B cell (primary cell): Measurements from ENCODE around the gene SLC22A2. TPM values are rescaled to one million over a fixed set of nuclear protein-coding genes. Genes with fewer than 3 reads are reported as not detected.

Source experiments
- ATAC-seq: fragments of 200-7000 bp; cut with Tn5 transposase; one replicate; pipeline ENCODE4 v1.10.0; 2021; ENCODE audit warnings: low read depth, mild to moderate bottlenecking, moderate number of reproducible peaks, moderate library complexity
- CTCF ChIA-PET: fragments of 350-600 bp; sonication (Branson Sonifier 250); formaldehyde crosslinking; loops from one replicate; lab custom pipeline; 2021; ENCODE audit warnings: antibody characterized with exemption, inconsistent platforms; lab: Charles Lee
- POLR2A ChIA-PET: fragments of 350-600 bp; sonication (Branson Sonifier 250); formaldehyde crosslinking; loops from one replicate; lab custom pipeline; 2021; ENCODE audit warnings: antibody characterized with exemption; lab: Charles Lee
- DNase-seq: peaks from one replicate; pipeline ENCODE4 v3.0.0; 2013
- H2AFZ ChIP-seq: 2 replicates; pipeline ENCODE4 v1.6.1; 2012; ENCODE audit warnings: mild to moderate bottlenecking, low read depth, low read length; ENCODE audit not compliant: insufficient read depth, poor library complexity, severe bottlenecking
- H3K27ac ChIP-seq, 2 donors: 1 replicate in 1 of 2; 2 replicates in 1 of 2; pipeline ENCODE4 v1.5.1; 2012 to 2013; ENCODE audit warnings: low read length in 2 of 2, mild to moderate bottlenecking in 2 of 2, moderate library complexity in 1 of 2
- H3K27me3 ChIP-seq, 4 experiments: fragments of 200-600 bp in 1 of 4; sonication (generic) in 1 of 4; replicated peaks in 1 of 4; 1 replicate in 2 of 4; 2 replicates in 2 of 4; pipeline versions ENCODE4 v1.6.1 to v1.7.0; 2013 to 2016; ENCODE audit warnings: low read length in 3 of 4, mild to moderate bottlenecking in 2 of 4, mixed read lengths in 1 of 4, moderate library complexity in 1 of 4; ENCODE audit not compliant: insufficient read depth in 4 of 4, control insufficient read depth in 3 of 4; ENCODE audit errors: control extremely low read depth in 1 of 4
- H3K36me3 ChIP-seq, 2 experiments: replicated peaks in 1 of 2; 1 replicate in 1 of 2; 2 replicates in 1 of 2; pipeline versions ENCODE4 v1.6.1 to v1.7.1; 2013; ENCODE audit warnings: low read length in 1 of 2; ENCODE audit not compliant: insufficient read depth in 2 of 2, control insufficient read depth in 1 of 2; ENCODE audit errors: control extremely low read depth in 1 of 2, extremely low read depth in 1 of 2
- H3K4me1 ChIP-seq, 2 donors: fragments of 200-600 bp in 1 of 2; sonication (generic) in 1 of 2; 1 replicate in 1 of 2; 2 replicates in 1 of 2; pipeline versions ENCODE4 v1.5.1 to v1.6.1; 2013 to 2017; ENCODE audit warnings: low read length in 2 of 2; ENCODE audit not compliant: control insufficient read depth in 2 of 2, insufficient read depth in 2 of 2
- H3K4me2 ChIP-seq: replicated peaks from 2 replicates; pipeline ENCODE3; 2012; ENCODE audit warnings: mild to moderate bottlenecking, low read depth, low read length; ENCODE audit not compliant: poor library complexity, severe bottlenecking
- H3K4me3 ChIP-seq, 5 experiments: fragments of 200-600 bp in 1 of 5; sonication (generic) in 1 of 5; 1 replicate in 3 of 5; 2 replicates in 2 of 5; pipeline versions ENCODE4 v1.5.1 to v1.7.0; 2011 to 2016; ENCODE audit warnings: low read length in 4 of 5, mild to moderate bottlenecking in 4 of 5, low read depth in 2 of 5, control low read depth in 1 of 5, moderate library complexity in 1 of 5; ENCODE audit not compliant: insufficient read depth in 1 of 5; ENCODE audit errors: control extremely low read depth in 1 of 5, extremely low read depth in 1 of 5
- H3K79me2 ChIP-seq: fragments of 200-600 bp; sonication (generic); one replicate; pipeline ENCODE4 v1.6.0; 2016; ENCODE audit warnings: low read length; ENCODE audit not compliant: control insufficient read depth, insufficient read depth
- H3K9ac ChIP-seq: fragments of 200-600 bp; sonication (generic); 2 replicates; pipeline ENCODE4 v1.6.1; 2017; ENCODE audit warnings: mild to moderate bottlenecking, low read length, moderate library complexity
- H3K9me3 ChIP-seq, 3 donors: one replicate each; pipeline versions ENCODE4 v1.6.1 to v1.7.1; 2013; ENCODE audit warnings: low read length in 2 of 3; ENCODE audit not compliant: control insufficient read depth in 2 of 3, insufficient read depth in 1 of 3; ENCODE audit errors: control extremely low read depth in 1 of 3
- H4K20me1 ChIP-seq: 2 replicates; pipeline ENCODE4 v1.6.0; 2012; ENCODE audit warnings: mild to moderate bottlenecking, low read length; ENCODE audit not compliant: insufficient read depth, control insufficient read depth, poor library complexity, severe bottlenecking
- H3K27ac Mint-ChIP-seq: one replicate; pipeline ENCODE4 v1.8.0; 2021; ENCODE audit warnings: mixed read lengths
- H3K27me3 Mint-ChIP-seq: one replicate; pipeline ENCODE4 v1.8.0; 2021; ENCODE audit warnings: mixed read lengths
- H3K4me1 Mint-ChIP-seq: one replicate; pipeline ENCODE4 v1.8.0; 2021; ENCODE audit warnings: mixed read lengths
- H3K4me3 Mint-ChIP-seq: one replicate; pipeline ENCODE4 v1.8.0; 2021; ENCODE audit warnings: mixed read lengths
- H3K9me3 Mint-ChIP-seq: one replicate; pipeline ENCODE4 v1.8.0; 2022; ENCODE audit warnings: mixed read lengths; ENCODE audit not compliant: insufficient read depth
- EZH2 ChIP-seq: IDR thresholded peaks from 2 replicates; pipeline ENCODE4 v1.6.1; 2012; ENCODE audit warnings: borderline replicate concordance, low read depth, mild to moderate bottlenecking, moderate library complexity, low read length; ENCODE audit not compliant: insufficient read depth, poor library complexity, severe bottlenecking
- WGBS: methylation state at CpG from one replicate; pipeline ENCODE4 v1.1.5; 2013; ENCODE audit warnings: missing lambda C conversion rate; ENCODE audit not compliant: insufficient coverage; 5-methylcytosine and 5-hydroxymethylcytosine counted together
- intact Hi-C: fragments of 100-400 bp; cut with micrococcal nuclease; formaldehyde crosslinking; loops from one replicate; pipeline ENCODE4 v1.10.0; 2022
- polyA plus RNA-seq: library from polyadenylated mRNA; depleted of rRNA; stranded (reverse); fragments of >200 nt; gene quantifications from 2 replicates; pipeline ENCODE4 v1.2.3, GENCODE V29; 2012
- total RNA-seq, 2 donors: library from RNA; stranded (reverse); fragments of 120-200 nt in 1 of 2; gene quantifications; 1 replicate in 1 of 2; 2 replicates in 1 of 2; pipeline versions ENCODE4 v1.2.3 to v1.2.4, GENCODE V29; 2013 to 2022
- TF ChIP-seq, protein P1 (sequence below): fragments of 200-600 bp; IDR thresholded peaks from one replicate; pipeline ENCODE4 v1.8.0; 2022; ENCODE audit warnings: antibody characterized with exemption, mild to moderate bottlenecking

The SLC22A2 gene
- total and polyA plus RNA-seq, 2 donors (not counting 1 experiment from before 2014, with no cell fraction given): not detected

DNA sequence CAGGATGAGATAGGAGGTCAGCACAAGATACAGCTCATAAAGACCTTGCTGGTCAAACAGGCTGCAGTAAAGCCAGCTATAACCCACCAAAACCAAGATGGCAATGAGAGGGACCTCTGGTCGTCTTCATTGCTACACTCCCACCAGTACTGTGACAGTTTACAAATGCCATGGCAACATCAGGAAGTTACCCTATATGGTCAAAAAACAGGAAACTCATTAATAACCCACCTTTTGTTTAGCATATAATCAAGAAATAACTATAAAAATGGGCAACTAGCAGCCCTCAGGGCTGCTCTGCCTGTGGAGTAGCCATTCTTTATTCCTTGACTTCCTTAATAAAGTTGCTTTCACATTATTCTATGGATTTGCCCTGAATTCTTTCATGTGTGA lies 30.9 kb downstream of the SLC22A2 start:
- no peak overlapping the region for H2AFZ ChIP-seq
- TF ChIP-seq, protein P1, sequence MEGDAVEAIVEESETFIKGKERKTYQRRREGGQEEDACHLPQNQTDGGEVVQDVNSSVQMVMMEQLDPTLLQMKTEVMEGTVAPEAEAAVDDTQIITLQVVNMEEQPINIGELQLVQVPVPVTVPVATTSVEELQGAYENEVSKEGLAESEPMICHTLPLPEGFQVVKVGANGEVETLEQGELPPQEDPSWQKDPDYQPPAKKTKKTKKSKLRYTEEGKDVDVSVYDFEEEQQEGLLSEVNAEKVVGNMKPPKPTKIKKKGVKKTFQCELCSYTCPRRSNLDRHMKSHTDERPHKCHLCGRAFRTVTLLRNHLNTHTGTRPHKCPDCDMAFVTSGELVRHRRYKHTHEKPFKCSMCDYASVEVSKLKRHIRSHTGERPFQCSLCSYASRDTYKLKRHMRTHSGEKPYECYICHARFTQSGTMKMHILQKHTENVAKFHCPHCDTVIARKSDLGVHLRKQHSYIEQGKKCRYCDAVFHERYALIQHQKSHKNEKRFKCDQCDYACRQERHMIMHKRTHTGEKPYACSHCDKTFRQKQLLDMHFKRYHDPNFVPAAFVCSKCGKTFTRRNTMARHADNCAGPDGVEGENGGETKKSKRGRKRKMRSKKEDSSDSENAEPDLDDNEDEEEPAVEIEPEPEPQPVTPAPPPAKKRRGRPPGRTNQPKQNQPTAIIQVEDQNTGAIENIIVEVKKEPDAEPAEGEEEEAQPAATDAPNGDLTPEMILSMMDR: no peak
- TF ChIP-seq EZH2: no peak
- ChIA-PET CTCF (no interaction called here), POLR2A (no interaction called here)
- no peaks in the 10 kb centered on the region for H4K20me1 ChIP-seq
- DNase-seq: no peak
- Mint-ChIP-seq H3K27me3 (no peaks in the 10 kb centered on the region), H3K4me1 (no peaks in the 10 kb centered on the region), H3K27ac (no peak overlapping the region), H3K4me3 (no peak overlapping the region), H3K9me3 (peaks cover 3% of the 10 kb centered on the region)
- no peaks in the 10 kb centered on the region for H3K27me3 ChIP-seq
- no peak overlapping the region for H3K4me2 ChIP-seq
- WGBS: 80% methylated on average over 1 of the region's 1 CpG
- H3K9me3 ChIP-seq: peaks cover 0 to 9% (median 0%) of the 10 kb centered on the region in 3 donors
- no peak overlapping the region for H3K9ac ChIP-seq
- ATAC-seq: no peak
- H3K36me3 ChIP-seq: no peaks in the 10 kb centered on the region
- no peak overlapping the region for H3K27ac ChIP-seq
- H3K4me3 ChIP-seq: no peak overlapping the region
- no peaks in the 10 kb centered on the region for H3K79me2 ChIP-seq
- no peaks in the 10 kb centered on the region for H3K4me1 ChIP-seq
- intact Hi-C loops: no loop called here

DNA sequence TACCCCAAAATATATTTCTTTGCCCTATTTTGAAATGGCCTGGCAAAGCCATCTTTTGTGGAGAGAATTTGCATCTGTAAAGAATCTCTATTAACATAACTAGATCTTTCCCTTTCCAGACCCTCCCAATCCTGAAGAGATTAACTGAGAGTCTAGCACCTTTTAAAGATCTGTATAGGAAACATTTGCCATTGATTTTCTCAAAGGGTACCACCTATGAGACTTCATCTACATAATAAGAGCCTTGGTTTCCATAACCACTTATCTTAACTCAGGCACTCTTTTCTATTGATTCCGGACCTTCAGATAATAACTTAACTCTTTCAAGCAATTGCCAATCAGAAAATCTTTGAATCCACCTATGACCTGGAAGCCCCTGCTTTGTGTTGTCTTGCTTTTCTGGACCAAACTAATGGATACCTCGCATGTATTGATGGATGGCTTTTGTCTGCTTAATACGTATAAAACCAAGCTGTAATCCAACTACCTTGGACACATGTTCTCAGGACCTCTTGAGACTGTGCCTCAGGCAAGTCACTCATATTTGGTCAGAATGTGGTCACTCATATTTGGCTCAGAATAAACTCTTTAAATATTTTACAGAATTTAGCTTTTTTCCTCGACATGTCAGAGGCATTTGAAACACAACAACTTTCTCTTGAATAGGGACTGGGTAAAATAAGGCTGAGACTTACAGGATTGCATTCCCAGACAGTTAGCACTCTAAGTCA lies 31.4 kb downstream of the SLC22A2 start:
- CTCF ChIA-PET: no interaction called here
- H3K4me2 ChIP-seq: no peak overlapping the region
- TF ChIP-seq, protein P1: no peak
- TF ChIP-seq EZH2: no peak
- H2AFZ ChIP-seq: no peak overlapping the region
- no peaks in the 10 kb centered on the region for H3K79me2 ChIP-seq
- POLR2A ChIA-PET: no interaction called here
- Mint-ChIP-seq H3K27ac (no peak overlapping the region), H3K9me3 (peaks cover 3% of the 10 kb centered on the region), H3K27me3 (no peaks in the 10 kb centered on the region), H3K4me3 (no peak overlapping the region), H3K4me1 (no peaks in the 10 kb centered on the region)
- WGBS: 100% methylated on average over 1 of the region's 4 CpGs
- H3K36me3 ChIP-seq: no peaks in the 10 kb centered on the region
- H3K4me3 ChIP-seq: no peak overlapping the region
- DNase-seq: no peak
- H3K27me3 ChIP-seq: no peaks in the 10 kb centered on the region
- H3K9ac ChIP-seq: no peak overlapping the region
- no peaks in the 10 kb centered on the region for H3K4me1 ChIP-seq
- H3K9me3 ChIP-seq: peaks cover 0 to 9% (median 0%) of the 10 kb centered on the region in 3 donors
- H4K20me1 ChIP-seq: no peaks in the 10 kb centered on the region
- H3K27ac ChIP-seq: no peak overlapping the region
- no peak for ATAC-seq
- intact Hi-C loops: no loop called here
